ENCODE results near the gene TM4SF4. TPM values are rescaled to one million over a fixed set of nuclear protein-coding genes. Genes with fewer than 3 reads are reported as not detected.

Gene TM4SF4
- total and polyA plus RNA-seq, 7 donors = 0.07 to 0.66 (median 0.13) TPM; not detected in 4

DNA sequence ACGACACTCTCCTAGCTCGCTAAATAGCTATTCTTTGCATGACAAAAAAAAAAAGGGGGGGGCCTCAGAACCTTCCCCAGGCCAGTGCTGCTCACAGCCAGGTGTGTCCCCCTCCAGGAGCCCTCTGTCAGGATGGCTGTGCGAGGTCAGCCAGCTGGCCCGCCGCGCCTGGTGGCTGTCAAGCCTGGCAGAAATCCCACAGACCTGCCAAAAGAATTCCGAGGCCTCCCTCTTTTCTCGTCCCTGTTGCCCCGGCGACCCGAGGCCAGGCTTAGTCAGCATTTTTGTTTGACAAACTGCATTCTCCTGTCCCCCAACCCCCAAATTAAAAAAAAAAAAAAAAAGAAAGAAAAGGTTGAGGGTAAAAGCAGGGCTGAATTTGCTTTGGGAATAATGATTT lies 61.9 kb downstream of the TM4SF4 start:
- WGBS, 3 donors = 7 to 11% (median 8%) methylated on average over 11 of the region's 11 CpGs
- peak overlapping the region; percentile 46 for H3K4me3 ChIP-seq
- intact Hi-C loops (cut with DNase I) = loop anchor here in 1 of 2 donors (10.0 kb wide), 1 partner anchor 118 kb away; the partner anchor contains the start of gene WWTR1
- H3K27me3 ChIP-seq (ENCODE audit: insufficient read depth in 3 of 3, low read length in 2 of 3) = no peaks in the 10 kb centered on the region
- no peaks in the 10 kb centered on the region for H3K9me3 ChIP-seq
- no peak for TF ChIP-seq CTCF (IDR thresholded peaks at IDR 0.05)
- H3K4me1 ChIP-seq = peaks cover 36% of the 10 kb centered on the region
- ATAC-seq (peak; percentile 47 to 83 (median 68)), DNase-seq (peak; percentile 50 to 74)
- H3K36me3 ChIP-seq (ENCODE audit: insufficient read depth in 1 of 2, low read depth in 1 of 2) = peaks cover 0 to 5% of the 10 kb centered on the region in 2 donors
- peak overlapping the region; percentile 52 for H3K27ac ChIP-seq

DNA sequence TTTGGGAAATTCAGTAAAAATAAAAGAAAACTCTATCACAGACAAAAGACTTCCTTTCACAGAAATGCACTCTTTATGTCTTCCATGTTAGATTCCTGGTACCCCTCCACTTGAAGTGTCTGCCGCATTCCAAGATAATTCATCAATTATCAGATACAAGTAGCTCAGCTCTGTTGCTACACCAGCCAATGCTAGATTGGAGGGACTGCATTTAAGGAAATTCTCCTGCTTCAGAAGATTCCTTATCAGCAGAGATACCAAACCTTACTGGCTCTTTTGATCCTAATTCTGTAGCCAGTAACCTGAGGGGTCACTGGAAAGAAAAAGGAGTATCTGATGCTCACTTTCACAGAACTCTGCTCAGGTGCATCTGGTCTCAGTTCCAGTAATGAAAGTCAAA lies 63.9 kb downstream of the TM4SF4 start:
- no peaks in the 10 kb centered on the region for H3K9me3 ChIP-seq
- intact Hi-C loops (cut with DNase I) = loop anchor here in 1 of 2 donors (10.0 kb wide), 1 partner anchor 116 kb away; the partner anchor contains the start of gene WWTR1
- peaks cover 32% of the 10 kb centered on the region for H3K4me1 ChIP-seq
- no peak overlapping the region for H3K27ac ChIP-seq
- H3K36me3 ChIP-seq (ENCODE audit: insufficient read depth in 1 of 2, low read depth in 1 of 2) = peaks cover 3 to 14% of the 10 kb centered on the region in 2 donors
- 95 to 100% (median 99%) methylated on average over 1 of the region's 1 CpG for WGBS, 3 donors
- no peak for TF ChIP-seq CTCF (IDR thresholded peaks at IDR 0.05)
- ATAC-seq = no peak
- no peak for DNase-seq
- no peak overlapping the region for H3K4me3 ChIP-seq
- H3K27me3 ChIP-seq (ENCODE audit: insufficient read depth in 3 of 3, low read length in 2 of 3) = no peaks in the 10 kb centered on the region

DNA sequence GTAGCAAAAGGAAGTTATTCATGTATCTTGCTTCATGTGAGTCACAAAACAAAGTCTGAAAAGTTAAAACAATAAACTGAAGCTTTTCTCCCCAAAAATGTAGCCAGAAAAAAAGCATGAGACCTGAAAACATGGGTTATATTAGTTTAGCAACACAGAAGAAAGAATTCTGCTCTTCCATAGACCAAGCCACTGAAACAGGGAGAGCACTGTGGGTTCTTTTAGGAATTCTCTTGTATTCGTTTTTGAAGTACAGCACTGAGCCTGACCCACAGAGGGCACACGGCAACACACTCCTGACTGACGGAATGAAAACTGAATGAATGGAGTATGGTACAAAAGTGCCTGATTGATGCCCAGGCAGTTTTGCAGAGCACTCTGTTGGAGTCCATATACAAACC lies 66.6 kb downstream of the TM4SF4 start:
- WGBS, 3 donors = 57 to 74% (median 67%) methylated on average over 3 of the region's 3 CpGs
- no peaks in the 10 kb centered on the region for H3K9me3 ChIP-seq
- H3K4me3 ChIP-seq = no peak overlapping the region
- TF ChIP-seq CTCF (IDR thresholded peaks at IDR 0.05) = no peak
- peaks cover 24% of the 10 kb centered on the region for H3K4me1 ChIP-seq
- H3K27ac ChIP-seq = no peak overlapping the region
- DNase-seq (no peak), ATAC-seq (no peak)
- no peaks in the 10 kb centered on the region for H3K27me3 ChIP-seq (ENCODE audit: insufficient read depth in 3 of 3, low read length in 2 of 3)
- peaks cover 3 to 14% of the 10 kb centered on the region in 2 donors for H3K36me3 ChIP-seq (ENCODE audit: insufficient read depth in 1 of 2, low read depth in 1 of 2)
- intact Hi-C loops (cut with DNase I) = no loop called here

DNA sequence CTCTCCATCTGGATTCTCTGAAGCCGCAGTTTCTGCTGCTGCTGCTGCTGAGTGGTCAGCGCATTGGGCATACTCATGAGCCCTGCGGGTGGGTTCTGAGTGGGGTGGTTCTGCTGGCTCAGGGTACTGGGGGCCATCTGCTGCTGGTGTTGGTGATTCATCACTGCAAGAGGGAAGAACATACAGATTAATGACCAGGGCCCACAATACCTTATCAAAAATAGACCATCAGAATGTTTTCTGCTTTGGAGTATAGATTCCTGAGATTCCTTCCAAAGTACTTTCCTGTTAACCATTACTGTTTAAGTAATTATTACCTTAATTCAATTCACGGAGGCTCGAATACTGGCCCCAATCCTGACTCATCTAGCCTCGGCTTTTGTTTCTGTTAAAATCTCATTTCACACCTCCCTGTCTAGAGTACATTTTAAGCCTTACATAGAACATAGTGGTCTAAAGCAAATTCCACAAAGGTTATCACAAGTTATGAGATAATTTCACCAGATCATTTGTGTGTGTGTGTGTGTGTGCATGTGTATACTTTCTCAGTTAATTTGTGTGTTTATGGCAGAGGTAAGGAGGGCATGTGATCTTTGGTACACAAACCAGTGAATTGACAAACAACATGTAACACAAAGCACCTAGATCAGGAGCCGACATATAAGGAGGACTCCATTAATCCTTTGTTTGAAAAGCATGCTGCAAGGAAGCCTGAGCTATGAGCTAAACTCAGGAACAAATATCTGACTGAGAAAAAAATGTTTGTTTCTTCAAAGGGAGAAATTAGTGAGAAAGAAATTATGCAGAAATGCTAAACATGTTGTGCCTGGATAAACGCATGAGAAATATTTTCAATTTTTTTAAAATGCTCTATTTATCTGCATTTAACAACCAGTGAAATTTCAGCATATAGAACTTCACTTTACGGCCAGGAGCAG lies 68.1 kb downstream of the TM4SF4 start:
- no peak overlapping the region for H3K27ac ChIP-seq
- H3K27me3 ChIP-seq (ENCODE audit: insufficient read depth in 3 of 3, low read length in 2 of 3) = no peaks in the 10 kb centered on the region
- no peak overlapping the region for H3K4me3 ChIP-seq
- ATAC-seq (no peak), DNase-seq (no peak)
- H3K36me3 ChIP-seq (ENCODE audit: insufficient read depth in 1 of 2, low read depth in 1 of 2) = peaks cover 3 to 14% of the 10 kb centered on the region in 2 donors
- no peaks in the 10 kb centered on the region for H3K9me3 ChIP-seq
- intact Hi-C loops (cut with DNase I) = no loop called here
- TF ChIP-seq CTCF (IDR thresholded peaks at IDR 0.05) = no peak
- 73 to 81% (median 77%) methylated on average over 9 of the region's 9 CpGs for WGBS, 3 donors
- H3K4me1 ChIP-seq = peaks cover 17% of the 10 kb centered on the region
